Endothelial cell of umbilical vein (primary cell): Measurements from ENCODE around the gene SAMD4A.

Experiments
- EZH2 ChIP-seq: IDR thresholded peaks from 2 replicates; pipeline ENCODE4 v1.6.1; 2012; ENCODE audit warnings: borderline replicate concordance, low read depth, mild to moderate bottlenecking, moderate library complexity, low read length, inconsistent platforms; ENCODE audit not compliant: severe bottlenecking
- JUN ChIP-seq: IDR thresholded peaks from 2 replicates; pipeline ENCODE4 v1.6.1; 2011; ENCODE audit warnings: borderline replicate concordance, low read depth; ENCODE audit not compliant: insufficient read length, insufficient read depth
- POLR2A ChIP-seq: IDR thresholded peaks from 2 replicates; pipeline ENCODE4 v1.6.1; 2012; ENCODE audit warnings: low read depth, mild to moderate bottlenecking, control low read depth, low read length

DNA sequence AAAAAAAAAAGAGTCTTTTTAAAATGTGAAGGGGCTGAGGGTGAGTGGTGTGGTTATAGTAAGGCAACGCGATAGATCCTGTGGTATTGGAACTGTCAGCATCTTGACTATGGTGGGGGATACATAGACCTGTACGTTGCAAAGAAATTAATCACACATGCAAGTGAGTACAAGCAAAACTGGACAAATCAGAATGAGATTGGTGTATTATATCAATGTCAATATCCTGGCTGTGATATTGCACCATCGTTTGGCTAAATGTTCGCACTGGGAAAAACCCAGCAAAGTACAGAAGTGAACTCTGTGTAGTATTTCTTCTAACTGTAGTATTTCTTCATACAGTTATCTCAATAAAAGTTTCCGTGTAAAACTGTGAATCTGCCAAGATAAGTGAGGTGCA is 267.8 kb downstream of the SAMD4A start:
- no peak for TF ChIP-seq EZH2
- no peak for TF ChIP-seq JUN
- TF ChIP-seq POLR2A = no peak
